ENCODE measurements around the gene RNF14.
A peak's percentile ranks its signal among the peaks of the same experiment; 100 is the strongest.
"Not testable (repeated sequence)": the region's sequence is repeated elsewhere in the genome, so short reads cannot be mapped to it uniquely, and the experiment has no call there.

Gene RNF14

GRCh38 chr5:141968914-141969608, at the start of gene RNF14:
Gene RNF14 (plus strand): TSS chr5:141969105. CDS start chr5:141973589, 4,484 bp downstream.
- TF ChIP-seq CTCF (IDR thresholded peaks at IDR 0.05; ENCODE audit: extremely low read depth, missing control alignments) = peak; percentile 88
- peak; percentile 92 for DNase-seq (ENCODE audit: low spot score)

GRCh38 chr5:141919218-141920119, 49.4 kb upstream of the RNF14 start:
- no peak for TF ChIP-seq CTCF (IDR thresholded peaks at IDR 0.05; ENCODE audit: extremely low read depth, missing control alignments)
- no peak for DNase-seq (ENCODE audit: low spot score)

- DNase-seq (ENCODE audit: low spot score) = no peak
- no peak for TF ChIP-seq CTCF (IDR thresholded peaks at IDR 0.05; ENCODE audit: extremely low read depth, missing control alignments)
Observed at GRCh38 chr5:141920771-141921170, 48.1 kb upstream of the RNF14 start.

- DNase-seq (ENCODE audit: low spot score) = not testable (repeated sequence)
Observed at GRCh38 chr5:141922827-141923447, 46.0 kb upstream of the RNF14 start.

GRCh38 chr5:141923448-141924313, 45.2 kb upstream of the RNF14 start, which contains the start of gene DELE1:
Gene DELE1 (plus strand): TSS chr5:141923871. CDS start chr5:141923942, 71 bp downstream.
- DNase-seq (ENCODE audit: low spot score) = peak; percentile 92
- no peak for TF ChIP-seq CTCF (IDR thresholded peaks at IDR 0.05; ENCODE audit: extremely low read depth, missing control alignments)

- DNase-seq (ENCODE audit: low spot score) = no peak
- no peak for TF ChIP-seq CTCF (IDR thresholded peaks at IDR 0.05; ENCODE audit: extremely low read depth, missing control alignments)
Observed at GRCh38 chr5:141926434-141926833, 42.5 kb upstream of the RNF14 start.

- TF ChIP-seq CTCF (IDR thresholded peaks at IDR 0.05; ENCODE audit: extremely low read depth, missing control alignments) = no peak
- no peak for DNase-seq (ENCODE audit: low spot score)
Observed at GRCh38 chr5:141928051-141928450, 40.9 kb upstream of the RNF14 start.
